ENCODE measurements around the gene GABBR2. TPM values are rescaled to one million over a fixed set of nuclear protein-coding genes. Genes with fewer than 3 reads are reported as not detected.

GABBR2 gene
- total and polyA plus RNA-seq, 9 of the 15 experiments (the other 6 are each of a cell fraction or from before 2014, with no cell fraction given), result 0.15 to 1.9 (median 0.32) TPM

- TF ChIP-seq TCF15 (CRISPR knock-in tag; IDR thresholded peaks at IDR 0.05) (no peak), WHSC1 (IDR thresholded peaks at IDR 0.05; ENCODE audit: low read length) (no peak), MBD2 (IDR thresholded peaks at IDR 0.05; ENCODE audit: borderline replicate concordance, low read depth) (no peak), ZNF699 (CRISPR knock-in tag; IDR thresholded peaks at IDR 0.05; ENCODE audit: insufficient replicate concordance) (no peak), HMBOX1 (IDR thresholded peaks at IDR 0.05) (peak; percentile 67; the same call in 1 of the 2 replicates), CBFA2T2 (conservative IDR thresholded peaks at IDR 0.05) (peak; percentile 73), MEF2A (IDR thresholded peaks at IDR 0.05; ENCODE audit: control insufficient read depth, low read depth, low read length) (no peak), ZNF143 (CRISPR knock-in tag; IDR thresholded peaks at IDR 0.05) (peak; percentile 44; the same call in 1 of the 2 replicates), MTF1 (CRISPR knock-in tag; IDR thresholded peaks at IDR 0.05; ENCODE audit: borderline replicate concordance) (no peak), RFX7 (CRISPR knock-in tag; IDR thresholded peaks at IDR 0.05) (no peak), CHCHD3 (CRISPR knock-in tag; IDR thresholded peaks at IDR 0.05) (no peak), SMARCB1 (IDR thresholded peaks at IDR 0.05; ENCODE audit: insufficient read length, low read depth) (no peak), DLX4 (CRISPR knock-in tag; IDR thresholded peaks at IDR 0.05) (no peak), GTF3C2 (IDR thresholded peaks at IDR 0.05; ENCODE audit: borderline replicate concordance, extremely low read depth, insufficient read length) (no peak), BCLAF1 (IDR thresholded peaks at IDR 0.05; ENCODE audit: borderline replicate concordance in 1 of 2, control insufficient read depth in 1 of 2, low read depth in 2 of 2, low read length in 1 of 2) (no peak), KDM5B (IDR thresholded peaks at IDR 0.05; ENCODE audit: insufficient replicate concordance, low read depth, low read length) (no peak), TCF7L2 (IDR thresholded peaks at IDR 0.05; ENCODE audit: low read depth, low read length) (no peak), CC2D1A (IDR thresholded peaks at IDR 0.05) (no peak), FOSL1 (tag; conservative IDR thresholded peaks at IDR 0.05) (peak; percentile 84)
Observed at GRCh38 chr9:98575379-98576346, 133.1 kb downstream of the GABBR2 start (continued).

Measured in K562 (cell line).